Right lobe of liver (tissue), 6 donors: Measurements from ENCODE around the gene SRD5A3. TPM values are rescaled to one million over a fixed set of nuclear protein-coding genes. Genes with fewer than 3 reads are reported as not detected.

Experiments
- ATAC-seq, 4 donors: fragments of 200-7000 bp; cut with Tn5 transposase; one replicate each; pipeline ENCODE4 v1.9.1; 2020; ENCODE audit warnings: mild to moderate bottlenecking in 4 of 4, moderate library complexity in 4 of 4
- DNase-seq, 3 donors: peaks; one replicate each; pipeline ENCODE4 v3.0.0-alpha.2; 2020
- H3K27ac ChIP-seq, 3 donors: fragments of 200-600 bp; one replicate each; pipeline ENCODE4 v1.8.0; 2022
- H3K27me3 ChIP-seq, 2 donors: fragments of 200-600 bp; one replicate each; pipeline ENCODE4 v1.8.0; 2022
- H3K36me3 ChIP-seq, 4 donors: fragments of 200-600 bp; sonication (generic) in 1 of 4; one replicate each; pipeline versions ENCODE4 v1.5.1 to v1.8.0; 2017 to 2022; ENCODE audit warnings: control low read depth in 1 of 4
- H3K4me1 ChIP-seq, 4 donors: fragments of 200-600 bp; sonication (generic) in 1 of 4; one replicate each; pipeline versions ENCODE4 v1.5.1 to v1.8.0; 2017 to 2022; ENCODE audit warnings: control low read depth in 1 of 4
- H3K4me3 ChIP-seq, 3 donors: fragments of 200-600 bp; one replicate each; pipeline ENCODE4 v1.8.0; 2022
- H3K9me3 ChIP-seq, 4 donors: fragments of 200-600 bp; sonication (generic) in 1 of 4; one replicate each; pipeline versions ENCODE4 v1.5.1 to v1.8.0; 2017 to 2022; ENCODE audit warnings: control low read depth in 1 of 4
- POLR2A ChIP-seq: fragments of 450-650 bp; IDR thresholded peaks from one replicate; pipeline ENCODE4 v1.6.1; 2017; ENCODE audit warnings: antibody characterized with exemption, mild to moderate bottlenecking
- WGBS: methylation state at CpG from one replicate; pipeline ENCODE4 v1.1.6; 2018; ENCODE audit warnings: low coverage, low lambda C conversion rate; ENCODE audit not compliant: insufficient coverage; ENCODE audit errors: missing lambda C conversion rate; 5-methylcytosine and 5-hydroxymethylcytosine counted together
- intact Hi-C, 2 donors: fragments of 100-400 bp; cut with DNase I; formaldehyde crosslinking; loops; one replicate each; pipeline versions ENCODE4 v1.11.2 to v1.14.1; 2022
- total RNA-seq, 6 experiments: library from RNA; depleted of rRNA in 2 of 6; stranded (reverse); fragments of >200 nt in 2 of 6; fragmentation: NEBNext Ultra II Directional in 3 of 6; extraction: Animal tissue kit (Norgen Biotek cat#: 25700) in 3 of 6; gene quantifications; one replicate each; pipeline versions ENCODE4 v1.1.0 to v1.2.4, GENCODE V29; 2016 to 2023
- TF ChIP-seq, protein P1 (sequence below), 4 donors: fragments of 200-600 bp in 3 of 4; fragments of 450-650 bp in 1 of 4; IDR thresholded peaks; one replicate each; pipeline versions ENCODE4 v1.5.1 to v1.8.0; 2016 to 2022; ENCODE audit warnings: antibody characterized with exemption in 4 of 4, mild to moderate bottlenecking in 2 of 4
- donor health status: DM: no; HTN: yes; CAD: no.
- donor health status: DM: no; HTN: no; CAD: no.
- donor health status: DM: no; HTN: no; CAD: no.
- donor health status: DM: no; HTN: yes; CAD: no.
- donor health status: DM: no; HTN: yes; CAD: no.

The SRD5A3 gene
- total RNA-seq, 6 experiments from 2014 or later: 7.7 to 13.9 (median 9.9) TPM

GRCh38 chr4:55395218-55395528 lies 49.1 kb downstream of the SRD5A3 start:
- Histone ChIP-seq H3K27ac (peak overlapping the region; percentile 88 to 97 (median 94)), H3K4me1 (peaks cover 0 to 23% (median 0%) of the 10 kb centered on the region in 4 donors), H3K9me3 (no peaks in the 10 kb centered on the region), H3K27me3 (no peaks in the 10 kb centered on the region), H3K4me3 (peak overlapping the region; percentile 84 to 98 (median 88)), H3K36me3 (no peaks in the 10 kb centered on the region)
- DNase-seq: no peak
- intact Hi-C loops: no loop called here
- TF ChIP-seq, protein P1, sequence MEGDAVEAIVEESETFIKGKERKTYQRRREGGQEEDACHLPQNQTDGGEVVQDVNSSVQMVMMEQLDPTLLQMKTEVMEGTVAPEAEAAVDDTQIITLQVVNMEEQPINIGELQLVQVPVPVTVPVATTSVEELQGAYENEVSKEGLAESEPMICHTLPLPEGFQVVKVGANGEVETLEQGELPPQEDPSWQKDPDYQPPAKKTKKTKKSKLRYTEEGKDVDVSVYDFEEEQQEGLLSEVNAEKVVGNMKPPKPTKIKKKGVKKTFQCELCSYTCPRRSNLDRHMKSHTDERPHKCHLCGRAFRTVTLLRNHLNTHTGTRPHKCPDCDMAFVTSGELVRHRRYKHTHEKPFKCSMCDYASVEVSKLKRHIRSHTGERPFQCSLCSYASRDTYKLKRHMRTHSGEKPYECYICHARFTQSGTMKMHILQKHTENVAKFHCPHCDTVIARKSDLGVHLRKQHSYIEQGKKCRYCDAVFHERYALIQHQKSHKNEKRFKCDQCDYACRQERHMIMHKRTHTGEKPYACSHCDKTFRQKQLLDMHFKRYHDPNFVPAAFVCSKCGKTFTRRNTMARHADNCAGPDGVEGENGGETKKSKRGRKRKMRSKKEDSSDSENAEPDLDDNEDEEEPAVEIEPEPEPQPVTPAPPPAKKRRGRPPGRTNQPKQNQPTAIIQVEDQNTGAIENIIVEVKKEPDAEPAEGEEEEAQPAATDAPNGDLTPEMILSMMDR (IDR thresholded peaks at IDR 0.05): no peak
- TF ChIP-seq POLR2A: no peak
- no peak for ATAC-seq
- WGBS: 2% methylated on average over 4 of the region's 4 CpGs

GRCh38 chr4:55395529-55396307 lies 49.7 kb downstream of the SRD5A3 start, which contains the start of gene TMEM165:
TSS of gene TMEM165 (plus strand) at chr4:55395957. CDS start at chr4:55396190, 233 bp downstream.
- H3K27ac ChIP-seq: peak within 1 kb of the TSS; percentile 88 to 97 (median 94)
- TF ChIP-seq, protein P1 (IDR thresholded peaks at IDR 0.05): no peak
- peak; percentile 97 for TF ChIP-seq POLR2A
- peak; percentile 97 to 100 (median 98) for ATAC-seq
- intact Hi-C loops: no loop called here
- no peaks in the 10 kb centered on the region for H3K36me3 ChIP-seq
- H3K27me3 ChIP-seq: no peaks in the 10 kb centered on the region
- WGBS: 0% methylated on average over 7 of the region's 95 CpGs
- peak within 1 kb of the TSS; percentile 84 to 98 (median 88) for H3K4me3 ChIP-seq
- DNase-seq: peak; percentile 96 to 97 (median 97)
- peaks cover 0 to 23% (median 0%) of the 10 kb centered on the region in 4 donors for H3K4me1 ChIP-seq
- H3K9me3 ChIP-seq: no peaks in the 10 kb centered on the region

DNA sequence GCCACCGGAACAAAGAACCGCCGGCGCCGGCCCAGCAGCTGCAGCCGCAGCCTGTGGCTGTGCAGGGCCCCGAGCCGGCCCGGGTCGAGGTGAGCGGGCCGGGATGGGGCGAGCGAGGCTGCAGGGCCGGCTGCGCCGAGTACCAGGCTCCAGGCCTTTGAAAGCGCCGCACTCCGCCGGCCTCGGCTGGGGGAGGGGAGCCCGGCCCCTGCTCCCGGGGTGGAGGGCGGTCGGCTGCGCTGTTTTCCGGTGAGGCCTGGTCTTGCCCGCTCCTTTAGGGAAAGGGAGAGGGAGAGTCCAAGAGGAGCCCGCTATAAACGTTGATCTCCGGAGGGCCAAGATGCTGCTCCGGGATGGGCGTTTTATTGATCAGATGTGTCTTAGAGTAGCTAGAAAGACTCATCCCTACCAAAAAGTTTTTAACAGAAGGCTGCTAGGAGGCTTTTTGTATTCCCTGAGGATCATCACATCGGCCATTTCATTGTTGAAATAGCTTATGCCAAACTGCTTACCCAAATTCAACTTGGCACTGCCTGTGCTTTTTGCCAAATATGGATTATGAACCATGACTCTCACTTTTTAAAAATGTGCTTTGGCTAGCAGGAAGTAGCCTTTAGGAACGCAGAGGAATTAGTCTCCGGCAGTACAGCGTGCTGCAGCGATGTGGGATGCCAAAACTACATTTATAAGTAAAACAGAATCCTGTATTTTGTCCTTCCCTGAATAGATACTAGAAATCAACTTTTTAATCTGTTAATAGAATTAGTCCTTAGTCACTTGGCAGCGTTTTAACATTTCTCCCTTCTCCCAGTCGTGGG lies 50.5 kb downstream of the SRD5A3 start:
- Histone ChIP-seq H3K9me3 (no peaks in the 10 kb centered on the region), H3K4me1 (peaks cover 0 to 23% (median 0%) of the 10 kb centered on the region in 4 donors), H3K36me3 (peaks cover 0 to under 1% (median 0%) of the 10 kb centered on the region in 4 donors), H3K27ac (peak overlapping the region; percentile 88 to 97 (median 94)), H3K27me3 (no peaks in the 10 kb centered on the region), H3K4me3 (peak overlapping the region; percentile 84 to 98 (median 88))
- 6% methylated on average over 17 of the region's 41 CpGs for WGBS
- DNase-seq: peak; percentile 60 to 75 (median 64)
- TF ChIP-seq, protein P1 (IDR thresholded peaks at IDR 0.05): no peak
- TF ChIP-seq POLR2A: no peak
- intact Hi-C loops: no loop called here
- ATAC-seq: peak; percentile 41 to 65 (median 57)

DNA sequence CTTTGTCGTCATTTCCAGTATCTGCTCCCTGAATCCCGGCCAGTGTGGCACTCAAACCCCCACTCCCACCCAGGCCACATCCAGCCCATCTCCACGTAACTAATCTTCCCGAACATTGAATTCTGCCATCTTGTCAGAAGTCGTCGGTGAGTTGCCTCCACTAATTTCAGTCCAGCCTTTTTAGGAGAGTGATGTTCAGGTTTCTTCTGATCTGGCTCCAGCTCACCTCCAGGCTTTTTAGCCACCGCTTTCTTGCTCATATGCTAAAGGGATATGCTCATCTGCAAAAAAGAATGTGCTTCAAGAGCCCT lies 51.0 kb downstream of the SRD5A3 start:
- H3K36me3 ChIP-seq: peaks cover 0 to 3% (median 0%) of the 10 kb centered on the region in 4 donors
- H3K4me1 ChIP-seq: peaks cover 0 to 23% (median 0%) of the 10 kb centered on the region in 4 donors
- intact Hi-C loops: no loop called here
- WGBS: 20% methylated on average over 7 of the region's 7 CpGs
- no peak for DNase-seq
- no peaks in the 10 kb centered on the region for H3K27me3 ChIP-seq
- TF ChIP-seq, protein P1 (IDR thresholded peaks at IDR 0.05): no peak
- TF ChIP-seq POLR2A: no peak
- H3K4me3 ChIP-seq: peak overlapping the region; percentile 84 to 98 (median 88)
- H3K27ac ChIP-seq: peak overlapping the region; percentile 88 to 97 (median 94)
- H3K9me3 ChIP-seq: no peaks in the 10 kb centered on the region
- ATAC-seq: no peak
